Skin of body (tissue), 3 donors: ENCODE measurements around the gene AKR1A1. TPM values are rescaled to one million over a fixed set of nuclear protein-coding genes. Genes with fewer than 3 reads are reported as not detected.

Experiments
- DNase-seq: peaks from one replicate; lab custom pipeline; 2025; lab: John Stamatoyannopoulos, UW
- small RNA-seq: library from RNA; depleted of rRNA; stranded (forward); fragments of <200 nt; gene quantifications from one replicate; pipeline ENCODE3, GENCODE V24; 2014; ENCODE audit warnings: low replicate concordance
- total RNA-seq: library from RNA; depleted of rRNA; stranded (reverse); fragments of >200 nt; gene quantifications from one replicate; pipeline ENCODE4 v1.2.3, GENCODE V29; 2014

AKR1A1 gene
- total RNA-seq, 1 donor from 2014 or later: 81.1 TPM

- no peak for DNase-seq
These were observed 65.3 kb downstream of the AKR1A1 start for GRCh38 chr1:45615885-45616284.

- no peak for DNase-seq
These were observed 67.0 kb downstream of the AKR1A1 start for GRCh38 chr1:45617618-45618017.

GRCh38 chr1:45619149-45619921, 68.7 kb downstream of the AKR1A1 start:
- no peak for DNase-seq

Small RNAs within 50 kb of the gene (small RNA-seq; reads per million reads assigned to genes)
- gene AL355480.1 (not detected), gene AL355480.2 (not detected), gene AL355480.3 (not detected), gene AL355480.4 (not detected)

Other genes with a start within 250 kb of the AKR1A1 start
- 0.89 TPM for gene HPDL, start 223.9 kb upstream of the AKR1A1 start, total RNA-seq
- 5.0 TPM for gene TOE1, start 210.7 kb upstream of the AKR1A1 start, total RNA-seq
- 10.9 TPM for gene MUTYH, start 210.4 kb upstream of the AKR1A1 start, total RNA-seq
- 7.4 TPM for gene TESK2, start 59.7 kb upstream of the AKR1A1 start, total RNA-seq
- gene CCDC163, start 50.8 kb upstream of the AKR1A1 start, total RNA-seq: 0.30 TPM
- gene MMACHC, start 50.5 kb upstream of the AKR1A1 start, total RNA-seq: 2.1 TPM
- 187 TPM for gene PRDX1, start 28.9 kb upstream of the AKR1A1 start, total RNA-seq
- gene NASP, start 33.2 kb downstream of the AKR1A1 start, total RNA-seq: 67.5 TPM
- gene CCDC17, start 73.2 kb downstream of the AKR1A1 start, total RNA-seq: 0.79 TPM
- 119 TPM for gene GPBP1L1, start 135.7 kb downstream of the AKR1A1 start, total RNA-seq
- 12.9 TPM for gene TMEM69, start 137.4 kb downstream of the AKR1A1 start, total RNA-seq
- 14.4 TPM for gene IPP, start 199.8 kb downstream of the AKR1A1 start, total RNA-seq